BJ (cell line): Measurements from ENCODE around the gene DPPA2. TPM values are rescaled to one million over a fixed set of nuclear protein-coding genes. Genes with fewer than 3 reads are reported as not detected.

Source experiments
- CTCF ChIA-PET: fragments of 350-600 bp; formaldehyde crosslinking; extraction: SDS; loops from one replicate; lab custom pipeline; 2021; ENCODE audit warnings: antibody characterized with exemption, inconsistent platforms; lab: Yijun Ruan, JAX
- POLR2A ChIA-PET: fragments of 300-600 bp; sonication (Branson Sonifier 250); formaldehyde crosslinking; extraction: SDS; loops from one replicate; lab custom pipeline; 2021; ENCODE audit warnings: antibody characterized with exemption; lab: Charles Lee
- DNase-seq: peaks from one replicate; pipeline ENCODE4 v3.0.0-alpha.2; 2011; ENCODE audit warnings: low read depth
- H3K27me3 ChIP-seq: 2 replicates; pipeline ENCODE4 v1.6.0; 2011; ENCODE audit warnings: low read length; ENCODE audit not compliant: control insufficient read depth, insufficient read depth
- H3K36me3 ChIP-seq: 2 replicates; pipeline ENCODE4 v1.5.1; 2011; ENCODE audit warnings: low read length; ENCODE audit not compliant: control insufficient read depth, insufficient read depth
- H3K4me3 ChIP-seq: 2 replicates; pipeline ENCODE4 v1.5.1; 2011; ENCODE audit warnings: low read depth, mild to moderate bottlenecking, control low read depth, low read length
- CTCF ChIP-seq: IDR thresholded peaks from 2 replicates; pipeline ENCODE4 v1.5.1; 2011; ENCODE audit warnings: low read depth, mild to moderate bottlenecking, control low read depth, inconsistent platforms, low read length, moderate library complexity; ENCODE audit not compliant: insufficient read depth
- polyA plus RNA-seq: library from polyadenylated mRNA; depleted of rRNA; stranded (reverse); fragments of >200 nt; gene quantifications from 2 replicates; pipeline ENCODE4 v1.2.3, GENCODE V29; 2011

Gene DPPA2
- polyA plus RNA-seq, 1 experiment, result not detected

GRCh38 chr3:109278546-109278945, 37.8 kb downstream of the DPPA2 start:
- no peak for DNase-seq

GRCh38 chr3:109278141-109278540, 38.2 kb downstream of the DPPA2 start:
- H3K4me3 ChIP-seq, result no peak overlapping the region
- H3K36me3 ChIP-seq, result no peaks in the 10 kb centered on the region
- no peak for DNase-seq
- no peaks in the 10 kb centered on the region for H3K27me3 ChIP-seq
- ChIA-PET POLR2A (no interaction called here), CTCF (no interaction called here)
- no peak for TF ChIP-seq CTCF

More at GRCh38 chr3:109278546-109278945, 37.8 kb downstream of the DPPA2 start:
- Histone ChIP-seq H3K36me3 (no peaks in the 10 kb centered on the region), H3K27me3 (no peaks in the 10 kb centered on the region), H3K4me3 (no peak overlapping the region)
- no peak for TF ChIP-seq CTCF
- POLR2A ChIA-PET, result no interaction called here
- CTCF ChIA-PET, result no interaction called here

- no peaks in the 10 kb centered on the region for H3K27me3 ChIP-seq
- H3K36me3 ChIP-seq, result no peaks in the 10 kb centered on the region
- no peak overlapping the region for H3K4me3 ChIP-seq
- TF ChIP-seq CTCF, result peak; percentile 48
- POLR2A ChIA-PET, result no interaction called here
- no peak for DNase-seq
- CTCF ChIA-PET, result no interaction called here
Measured at GRCh38 chr3:109275702-109276293, 40.5 kb downstream of the DPPA2 start.

- no peak for TF ChIP-seq CTCF
- CTCF ChIA-PET, result no interaction called here
Measured at GRCh38 chr3:109270779-109271178, 45.5 kb downstream of the DPPA2 start.

GRCh38 chr3:109269577-109270275, 46.6 kb downstream of the DPPA2 start:
- no peaks in the 10 kb centered on the region for H3K36me3 ChIP-seq
- ChIA-PET POLR2A (no interaction called here), CTCF (no interaction called here)
- TF ChIP-seq CTCF, result no peak
- DNase-seq, result no peak
- H3K4me3 ChIP-seq, result no peak overlapping the region
- no peaks in the 10 kb centered on the region for H3K27me3 ChIP-seq

More at GRCh38 chr3:109270779-109271178, 45.5 kb downstream of the DPPA2 start:
- Histone ChIP-seq H3K4me3 (no peak overlapping the region), H3K27me3 (no peaks in the 10 kb centered on the region), H3K36me3 (no peaks in the 10 kb centered on the region)
- POLR2A ChIA-PET, result no interaction called here
- no peak for DNase-seq
